HEK293T (cell line): Measurements from ENCODE around the gene KRT27.

Experiments used
- CTCF ChIA-PET: fragments of 350-600 bp; formaldehyde crosslinking; extraction: SDS; loops from one replicate; lab custom pipeline; 2021; ENCODE audit warnings: antibody characterized with exemption, inconsistent platforms; lab: Yijun Ruan, JAX
- POLR2A ChIA-PET: fragments of 350-600 bp; formaldehyde crosslinking; extraction: SDS; loops from one replicate; lab custom pipeline; 2020; ENCODE audit warnings: antibody characterized with exemption, inconsistent platforms; lab: Yijun Ruan, JAX
- DNase-seq: peaks from one replicate; pipeline ENCODE4 v3.0.0; 2012; ENCODE audit warnings: mixed read lengths; ENCODE audit errors: extremely low spot score
- ARNT ChIP-seq: fragments of 450-650 bp; IDR thresholded peaks from 2 replicates; pipeline ENCODE4 v1.6.1; 2017; ENCODE audit warnings: mild to moderate bottlenecking
- BHLHE40 ChIP-seq: fragments of 450-650 bp; IDR thresholded peaks from 2 replicates; pipeline ENCODE4 v1.6.1; 2016; ENCODE audit warnings: mild to moderate bottlenecking, moderate library complexity, borderline replicate concordance
- CTBP1 ChIP-seq: fragments of 450-650 bp; IDR thresholded peaks from 2 replicates; pipeline ENCODE4 v1.6.1; 2016; ENCODE audit warnings: borderline replicate concordance
- ELF4 ChIP-seq: fragments of 450-650 bp; IDR thresholded peaks from 2 replicates; pipeline ENCODE4 v1.6.1; 2017; ENCODE audit warnings: antibody characterized with exemption
- FOXA1 ChIP-seq: fragments of 450-650 bp; IDR thresholded peaks from 2 replicates; pipeline ENCODE4 v1.6.1; 2016; ENCODE audit warnings: mild to moderate bottlenecking
- FOXK2 ChIP-seq: fragments of 450-650 bp; IDR thresholded peaks from 2 replicates; pipeline ENCODE4 v1.6.1; 2016; ENCODE audit warnings: mild to moderate bottlenecking
- FOXM1 ChIP-seq: fragments of 450-650 bp; IDR thresholded peaks from 2 replicates; pipeline ENCODE4 v1.6.1; 2017; ENCODE audit warnings: mild to moderate bottlenecking, borderline replicate concordance
- HDGF ChIP-seq: fragments of 450-650 bp; IDR thresholded peaks from 2 replicates; pipeline ENCODE4 v1.6.1; 2017; ENCODE audit warnings: antibody characterized with exemption, borderline replicate concordance
- L3MBTL2 ChIP-seq: fragments of 450-650 bp; conservative IDR thresholded peaks from 2 replicates; pipeline ENCODE4 v1.6.1; 2016; ENCODE audit warnings: mild to moderate bottlenecking
- LEF1 ChIP-seq: fragments of 450-650 bp; IDR thresholded peaks from 2 replicates; pipeline ENCODE4 v1.6.1; 2017; ENCODE audit warnings: mild to moderate bottlenecking, borderline replicate concordance
- NFRKB ChIP-seq: fragments of 450-650 bp; IDR thresholded peaks from 2 replicates; pipeline ENCODE4 v1.6.1; 2016; ENCODE audit warnings: mild to moderate bottlenecking, moderate library complexity
- PKNOX1 ChIP-seq: fragments of 450-650 bp; IDR thresholded peaks from 2 replicates; pipeline ENCODE4 v1.6.1; 2016
- SP1 ChIP-seq: fragments of 450-650 bp; IDR thresholded peaks from 2 replicates; pipeline ENCODE4 v1.6.1; 2017
- SUZ12 ChIP-seq: fragments of 450-650 bp; IDR thresholded peaks from 2 replicates; pipeline ENCODE4 v1.6.1; 2016; ENCODE audit warnings: mild to moderate bottlenecking
- TARDBP ChIP-seq: fragments of 450-650 bp; IDR thresholded peaks from 2 replicates; pipeline ENCODE4 v1.6.1; 2016
- ZNF384 ChIP-seq: fragments of 450-650 bp; IDR thresholded peaks from 2 replicates; pipeline ENCODE4 v1.6.1; 2016

Gene KRT27

GRCh38 chr17:40738553-40738952 lies 43.8 kb downstream of the KRT27 start:
- ChIA-PET POLR2A (no interaction called here), CTCF (interaction anchor here (0.9 kb wide), 1 partner anchor 11 kb away, joined by 3 read pairs; no protein-coding TSS in a partner anchor)
- TF ChIP-seq L3MBTL2 (no peak), ARNT (no peak), BHLHE40 (no peak), LEF1 (no peak), PKNOX1 (no peak), FOXK2 (no peak), ZNF384 (no peak), FOXA1 (no peak), ELF4 (no peak), TARDBP (no peak), NFRKB (no peak), SUZ12 (no peak), SP1 (no peak), FOXM1 (no peak)
- DNase-seq = no peak

- DNase-seq = no peak
- ChIA-PET CTCF (no interaction called here), POLR2A (no interaction called here)
- no peak for TF ChIP-seq ARNT
- TF ChIP-seq SP1 = no peak
- TF ChIP-seq TARDBP = no peak
- no peak for TF ChIP-seq BHLHE40
- TF ChIP-seq PKNOX1 = no peak
- TF ChIP-seq FOXK2 = no peak
Observed at GRCh38 chr17:40735016-40735415, 47.3 kb downstream of the KRT27 start.

GRCh38 chr17:40734018-40734417 lies 48.3 kb downstream of the KRT27 start:
- no peak for DNase-seq
- ChIA-PET CTCF (interaction anchor here (0.6 kb wide), 1 partner anchor 34 kb away, joined by 3 read pairs; no protein-coding TSS in a partner anchor), POLR2A (no interaction called here)
- TF ChIP-seq BHLHE40 (no peak), ARNT (no peak), LEF1 (no peak), NFRKB (no peak), ZNF384 (no peak), HDGF (no peak), ELF4 (no peak), TARDBP (no peak), FOXM1 (no peak), L3MBTL2 (no peak), CTBP1 (no peak), PKNOX1 (no peak)

- TF ChIP-seq ELF4 (no peak), FOXM1 (no peak), L3MBTL2 (no peak), FOXK2 (no peak), NFRKB (no peak), ZNF384 (no peak), PKNOX1 (no peak), HDGF (no peak), CTBP1 (no peak)
- POLR2A ChIA-PET = interaction anchor here (1.4 kb wide), 1 partner anchor 115 kb away, joined by 4 read pairs; no protein-coding TSS in a partner anchor
- no peak for DNase-seq
- CTCF ChIA-PET = interaction anchor here (0.7 kb wide), 1 partner anchor 98 kb away, joined by 3 read pairs; no protein-coding TSS in a partner anchor
Observed at GRCh38 chr17:40730970-40731369, 51.4 kb downstream of the KRT27 start.

- POLR2A ChIA-PET = no interaction called here
- TF ChIP-seq FOXK2 = no peak
- no peak for TF ChIP-seq L3MBTL2
- CTCF ChIA-PET = interaction anchor here (0.7 kb wide), 1 partner anchor 11 kb away, joined by 3 read pairs; no protein-coding TSS in a partner anchor
- DNase-seq = no peak
Observed at GRCh38 chr17:40727447-40728231, 54.7 kb downstream of the KRT27 start.

GRCh38 chr17:40726919-40727318 lies 55.4 kb downstream of the KRT27 start:
- POLR2A ChIA-PET = no interaction called here
- no peak for DNase-seq
- no peak for TF ChIP-seq ARNT
- no peak for TF ChIP-seq ZNF384
- TF ChIP-seq SP1 = no peak
- no peak for TF ChIP-seq SUZ12
- no peak for TF ChIP-seq BHLHE40
- TF ChIP-seq FOXK2 = no peak
- TF ChIP-seq ELF4 = no peak
- TF ChIP-seq PKNOX1 = no peak
- TF ChIP-seq L3MBTL2 = no peak
- CTCF ChIA-PET = no interaction called here
